Keratinocyte (primary cell): Measurements from ENCODE around the gene ARNT2. TPM values are rescaled to one million over a fixed set of nuclear protein-coding genes. Genes with fewer than 3 reads are reported as not detected.

Experiments
- DNase-seq: peaks from one replicate; pipeline ENCODE4 v3.0.0-alpha.2; 2011; ENCODE audit warnings: low read depth, missing footprints, low spot score
- FAIRE-seq: peaks from 2 replicates; lab custom pipeline; 2011; peaks lifted over from hg19 to GRCh38; lab: Jason Lieb, UNC
- H2AFZ ChIP-seq: 2 replicates; pipeline ENCODE4 v1.6.0; 2012; ENCODE audit warnings: low read length, control low read depth, inconsistent platforms; ENCODE audit not compliant: control insufficient read depth
- H3K27ac ChIP-seq: 2 replicates; pipeline ENCODE4 v1.5.1; 2011; ENCODE audit warnings: low read length; ENCODE audit not compliant: control insufficient read depth, insufficient read depth
- H3K27me3 ChIP-seq: 3 replicates; pipeline ENCODE4 v1.6.0; 2011; ENCODE audit warnings: low read length; ENCODE audit not compliant: control insufficient read depth, insufficient read depth; ENCODE audit errors: extremely low read depth
- H3K36me3 ChIP-seq, 2 experiments: 2 replicates in 1 of 2; 3 replicates in 1 of 2; pipeline ENCODE4 v1.5.1; 2011; ENCODE audit warnings: low read length in 2 of 2, mild to moderate bottlenecking in 1 of 2; ENCODE audit not compliant: control insufficient read depth in 2 of 2, insufficient read depth in 2 of 2; ENCODE audit errors: extremely low read depth in 1 of 2
- H3K4me1 ChIP-seq: 3 replicates; pipeline ENCODE4 v1.5.1; 2011; ENCODE audit warnings: low read length; ENCODE audit not compliant: control insufficient read depth, insufficient read depth; ENCODE audit errors: extremely low read depth
- H3K4me2 ChIP-seq: 3 replicates; pipeline ENCODE4 v1.6.0; 2011; ENCODE audit warnings: low read depth, low read length; ENCODE audit not compliant: control insufficient read depth, insufficient read depth; ENCODE audit errors: extremely low read depth
- H3K4me3 ChIP-seq, 3 experiments: fragments of 200-600 bp in 1 of 3; sonication (generic) in 1 of 3; 2 replicates in 2 of 3; 3 replicates in 1 of 3; pipeline ENCODE4 v1.5.1; 2011 to 2016; ENCODE audit warnings: low read length in 3 of 3, mild to moderate bottlenecking in 3 of 3, control low read depth in 2 of 3, inconsistent platforms in 1 of 3, low read depth in 1 of 3, mixed read lengths in 1 of 3, mixed run types in 1 of 3, moderate library complexity in 1 of 3; ENCODE audit not compliant: control insufficient read depth in 2 of 3, insufficient read depth in 2 of 3; ENCODE audit errors: extremely low read depth in 1 of 3
- H3K79me2 ChIP-seq: 2 replicates; pipeline ENCODE4 v1.6.0; 2012; ENCODE audit warnings: low read length; ENCODE audit not compliant: control insufficient read depth, insufficient read depth
- H3K9ac ChIP-seq: 3 replicates; pipeline ENCODE4 v1.6.0; 2011; ENCODE audit warnings: low read length; ENCODE audit not compliant: control insufficient read depth, insufficient read depth; ENCODE audit errors: extremely low read depth
- H3K9me1 ChIP-seq: 3 replicates; pipeline ENCODE4 v1.6.0; 2011; ENCODE audit warnings: low read length; ENCODE audit not compliant: control insufficient read depth, insufficient read depth; ENCODE audit errors: extremely low read depth
- H3K9me3 ChIP-seq: 2 replicates; pipeline ENCODE4 v1.5.1; 2012; ENCODE audit warnings: low read depth, low read length; ENCODE audit not compliant: control insufficient read depth
- H4K20me1 ChIP-seq: 3 replicates; pipeline ENCODE4 v1.6.0; 2011; ENCODE audit warnings: low read length; ENCODE audit not compliant: control insufficient read depth, insufficient read depth; ENCODE audit errors: extremely low read depth
- EZH2 ChIP-seq: IDR thresholded peaks from one replicate; pipeline ENCODE4 v1.6.1; 2012; ENCODE audit warnings: inconsistent platforms, mild to moderate bottlenecking, low read length, moderate library complexity
- dilution Hi-C: fragments of 300-500 bp; cut with MboI; formaldehyde crosslinking; loops from one replicate; pipeline ENCODE4 v1.7.0; 2020; ENCODE audit warnings: low sequenced_read_pairs; ENCODE audit not compliant: extremely low pct_ligation_motif_present
- polyA plus RNA-seq, 5 experiments: library from polyadenylated mRNA; depleted of rRNA in 3 of 5; stranded (reverse) in 3 of 5; stranded (forward) in 1 of 5; unstranded in 1 of 5; fragments of >200 nt; gene quantifications; 1 replicate in 1 of 5; 2 replicates in 3 of 5; 3 replicates in 1 of 5; pipeline versions ENCODE4 v1.2.1 to v1.2.3, GENCODE V29; 2011 to 2012; ENCODE audit warnings: missing spikeins in 2 of 5, low read depth in 1 of 5, low replicate concordance in 1 of 5
- TF ChIP-seq, protein P1 (sequence below), 3 experiments: IDR thresholded peaks in 1 of 3; conservative IDR thresholded peaks in 1 of 3; optimal IDR thresholded peaks in 1 of 3; 2 replicates in 2 of 3; 3 replicates in 1 of 3; pipeline versions ENCODE3 to v1.5.1; 2011; ENCODE audit warnings: low read length in 3 of 3, mild to moderate bottlenecking in 3 of 3, moderate library complexity in 2 of 3, control low read depth in 1 of 3, inconsistent platforms in 1 of 3; ENCODE audit not compliant: insufficient read depth in 2 of 3; ENCODE audit errors: extremely low read depth in 1 of 3

ARNT2 gene
- polyA plus RNA-seq, 1 donor (not counting 4 experiments of a cell fraction or from before 2014, with no cell fraction given), result 0.16 TPM

DNA sequence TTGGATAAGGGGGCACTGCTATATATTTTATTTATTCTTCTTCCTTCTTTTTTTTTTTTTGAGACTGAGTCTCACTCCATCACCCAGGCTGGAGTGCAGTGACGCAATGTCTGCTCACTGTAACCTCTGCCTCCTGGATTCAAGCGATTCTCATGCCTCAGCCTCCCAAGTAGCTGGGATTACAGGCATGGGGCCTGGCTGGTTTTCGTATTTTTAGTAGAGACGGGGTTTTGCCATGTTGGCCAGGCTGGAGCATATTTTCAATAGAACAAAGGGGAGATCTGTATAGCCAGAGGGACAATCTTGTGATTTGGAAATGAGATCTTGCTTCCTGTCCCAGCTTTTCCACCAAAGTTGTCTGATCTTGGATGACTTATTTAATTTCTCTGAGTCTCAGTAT lies 157.9 kb downstream of the ARNT2 start:
- FAIRE-seq, result no peak
- TF ChIP-seq, protein P1, sequence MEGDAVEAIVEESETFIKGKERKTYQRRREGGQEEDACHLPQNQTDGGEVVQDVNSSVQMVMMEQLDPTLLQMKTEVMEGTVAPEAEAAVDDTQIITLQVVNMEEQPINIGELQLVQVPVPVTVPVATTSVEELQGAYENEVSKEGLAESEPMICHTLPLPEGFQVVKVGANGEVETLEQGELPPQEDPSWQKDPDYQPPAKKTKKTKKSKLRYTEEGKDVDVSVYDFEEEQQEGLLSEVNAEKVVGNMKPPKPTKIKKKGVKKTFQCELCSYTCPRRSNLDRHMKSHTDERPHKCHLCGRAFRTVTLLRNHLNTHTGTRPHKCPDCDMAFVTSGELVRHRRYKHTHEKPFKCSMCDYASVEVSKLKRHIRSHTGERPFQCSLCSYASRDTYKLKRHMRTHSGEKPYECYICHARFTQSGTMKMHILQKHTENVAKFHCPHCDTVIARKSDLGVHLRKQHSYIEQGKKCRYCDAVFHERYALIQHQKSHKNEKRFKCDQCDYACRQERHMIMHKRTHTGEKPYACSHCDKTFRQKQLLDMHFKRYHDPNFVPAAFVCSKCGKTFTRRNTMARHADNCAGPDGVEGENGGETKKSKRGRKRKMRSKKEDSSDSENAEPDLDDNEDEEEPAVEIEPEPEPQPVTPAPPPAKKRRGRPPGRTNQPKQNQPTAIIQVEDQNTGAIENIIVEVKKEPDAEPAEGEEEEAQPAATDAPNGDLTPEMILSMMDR (optimal IDR thresholded peaks at IDR 0.05 in 1 of 3, IDR thresholded peaks at IDR 0.05 in 1 of 3, conservative IDR thresholded peaks at IDR 0.05 in 1 of 3; ENCODE audit: extremely low read depth in 1 of 3, insufficient read depth in 2 of 3, low read length in 3 of 3), result no peak
- TF ChIP-seq EZH2, result no peak
- H3K27ac ChIP-seq, result no peak overlapping the region
- no peak overlapping the region for H3K4me3 ChIP-seq
- H3K9me3 ChIP-seq, result no peaks in the 10 kb centered on the region
- no peak overlapping the region for H3K9ac ChIP-seq
- peaks cover 5% of the 10 kb centered on the region for H3K4me1 ChIP-seq
- H3K36me3 ChIP-seq, result no peaks in the 10 kb centered on the region
- H2AFZ ChIP-seq, result no peak overlapping the region
- H3K79me2 ChIP-seq, result no peaks in the 10 kb centered on the region
- H3K9me1 ChIP-seq, result no peaks in the 10 kb centered on the region
- no peak overlapping the region for H3K4me2 ChIP-seq
- dilution Hi-C loops, result no loop called here
- DNase-seq, result no peak
- no peaks in the 10 kb centered on the region for H3K27me3 ChIP-seq
- no peaks in the 10 kb centered on the region for H4K20me1 ChIP-seq

DNA sequence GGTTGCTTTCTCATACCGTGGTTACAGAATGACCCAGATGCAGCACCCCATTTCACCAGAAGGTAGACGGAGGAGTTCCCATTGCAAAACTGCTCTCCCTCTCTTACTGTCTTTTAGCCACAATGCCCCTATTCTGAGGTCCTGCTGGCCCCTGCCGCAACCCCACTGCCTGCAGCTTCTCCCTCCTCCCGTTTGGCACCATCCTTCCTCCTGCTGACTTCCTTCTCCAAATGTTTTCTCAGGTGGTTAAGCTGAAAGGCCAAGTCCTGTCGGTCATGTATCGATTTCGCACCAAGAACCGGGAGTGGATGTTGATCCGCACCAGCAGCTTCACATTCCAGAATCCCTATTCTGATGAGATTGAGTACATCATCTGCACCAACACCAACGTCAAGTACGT lies 158.7 kb downstream of the ARNT2 start:
- Histone ChIP-seq H3K4me3 (no peak overlapping the region), H3K27ac (no peak overlapping the region), H3K36me3 (no peaks in the 10 kb centered on the region), H2AFZ (no peak overlapping the region), H3K4me1 (peaks cover 6% of the 10 kb centered on the region), H4K20me1 (no peaks in the 10 kb centered on the region), H3K9ac (no peak overlapping the region), H3K79me2 (no peaks in the 10 kb centered on the region), H3K9me1 (no peaks in the 10 kb centered on the region), H3K4me2 (no peak overlapping the region), H3K27me3 (no peaks in the 10 kb centered on the region), H3K9me3 (no peaks in the 10 kb centered on the region)
- DNase-seq (no peak), FAIRE-seq (no peak)
- TF ChIP-seq, protein P1 (optimal IDR thresholded peaks at IDR 0.05 in 1 of 3, IDR thresholded peaks at IDR 0.05 in 1 of 3, conservative IDR thresholded peaks at IDR 0.05 in 1 of 3; ENCODE audit: extremely low read depth in 1 of 3, insufficient read depth in 2 of 3, low read length in 3 of 3), result no peak
- no peak for TF ChIP-seq EZH2
- dilution Hi-C loops, result no loop called here
